HEK293 (cell line): ENCODE measurements around the gene GLRA1.

ENCODE experiments used
- KLF16 ChIP-seq: fragments of 450-650 bp; formaldehyde crosslinking; IDR thresholded peaks from 2 replicates; pipeline ENCODE4 v1.5.1; 2017; ENCODE audit warnings: missing biosample characterization, missing genetic modification characterization
- ZNF24 ChIP-seq: fragments of 450-650 bp; formaldehyde crosslinking; IDR thresholded peaks from 2 replicates; pipeline ENCODE4 v1.5.1; 2016; ENCODE audit warnings: missing biosample characterization, missing genetic modification characterization
- ZNF510 ChIP-seq: fragments of 450-650 bp; formaldehyde crosslinking; IDR thresholded peaks from 2 replicates; pipeline ENCODE4 v1.5.1; 2018; ENCODE audit warnings: mild to moderate bottlenecking, missing genetic modification characterization, missing biosample characterization; ENCODE audit not compliant: insufficient replicate concordance

GRCh38 chr5:151909628-151910027, 15.0 kb downstream of the GLRA1 start:
- no peak for TF ChIP-seq KLF16 (tag by site-specific recombination)
- TF ChIP-seq ZNF24 (tag by site-specific recombination): no peak
- TF ChIP-seq ZNF510 (tag by site-specific recombination): no peak
